Osteocyte (in vitro differentiated cells): ENCODE results near the gene RPRD2. TPM values are rescaled to one million over a fixed set of nuclear protein-coding genes. Genes with fewer than 3 reads are reported as not detected.
A peak's percentile ranks its signal among the peaks of the same experiment; 100 is the strongest.

Source experiments
- DNase-seq: peaks from one replicate; pipeline ENCODE4 v3.0.0; 2021; ENCODE audit warnings: mixed read lengths; ENCODE audit not compliant: unreplicated experiment; ENCODE audit errors: extremely low spot score
- H3K27ac Mint-ChIP-seq: one replicate; pipeline ENCODE4 v1.8.0; 2021; ENCODE audit warnings: mild to moderate bottlenecking, mixed read lengths; ENCODE audit not compliant: unreplicated experiment
- H3K27me3 Mint-ChIP-seq: one replicate; pipeline ENCODE4 v1.8.0; 2021; ENCODE audit warnings: mixed read lengths; ENCODE audit not compliant: unreplicated experiment
- H3K36me3 Mint-ChIP-seq: one replicate; pipeline ENCODE4 v1.8.0; 2021; ENCODE audit warnings: mixed read lengths; ENCODE audit not compliant: unreplicated experiment
- H3K4me1 Mint-ChIP-seq: one replicate; pipeline ENCODE4 v1.8.0; 2021; ENCODE audit warnings: mixed read lengths; ENCODE audit not compliant: unreplicated experiment
- H3K4me3 Mint-ChIP-seq: one replicate; pipeline ENCODE4 v1.8.0; 2021; ENCODE audit warnings: mild to moderate bottlenecking, moderate library complexity, mixed read lengths; ENCODE audit not compliant: unreplicated experiment
- H3K9me3 Mint-ChIP-seq: one replicate; pipeline ENCODE4 v1.8.0; 2021; ENCODE audit warnings: mixed read lengths; ENCODE audit not compliant: unreplicated experiment
- total RNA-seq: library from RNA; stranded (reverse); gene quantifications from 2 replicates; pipeline ENCODE4 v1.2.1, GENCODE V29; 2021
- TF ChIP-seq, protein P1 (sequence below): fragments of 200-600 bp; sonication (generic); IDR thresholded peaks from 2 replicates; pipeline ENCODE4 v1.5.0; 2021; ENCODE audit warnings: antibody characterized with exemption, mild to moderate bottlenecking, moderate library complexity

RPRD2 gene
- total RNA-seq, 1 donor from 2014 or later, result 29.9 TPM

DNA sequence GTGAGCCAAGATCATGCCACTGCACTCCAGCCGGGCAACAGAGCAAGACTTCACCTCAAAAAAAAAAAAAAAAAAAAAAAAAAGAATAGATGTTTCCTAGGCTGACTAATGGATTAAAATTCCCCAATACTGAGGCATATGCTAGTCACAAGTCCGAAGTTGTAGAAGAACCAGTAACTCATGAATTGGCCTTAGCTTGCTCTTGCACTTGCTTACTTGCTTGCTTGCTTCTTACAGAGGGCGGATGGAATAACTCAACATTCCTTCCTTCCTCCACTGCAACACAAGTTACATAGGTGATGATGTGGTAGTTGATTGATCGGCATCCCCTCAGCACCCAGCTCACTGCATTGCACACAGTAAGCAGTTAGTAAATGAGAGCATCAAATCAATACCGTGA lies 120.5 kb downstream of the RPRD2 start:
- Mint-ChIP-seq H3K9me3 (no peaks in the 10 kb centered on the region), H3K4me3 (no peak overlapping the region), H3K27me3 (no peaks in the 10 kb centered on the region), H3K36me3 (no peaks in the 10 kb centered on the region), H3K27ac (no peak overlapping the region), H3K4me1 (peaks cover 11% of the 10 kb centered on the region)
- TF ChIP-seq, protein P1, sequence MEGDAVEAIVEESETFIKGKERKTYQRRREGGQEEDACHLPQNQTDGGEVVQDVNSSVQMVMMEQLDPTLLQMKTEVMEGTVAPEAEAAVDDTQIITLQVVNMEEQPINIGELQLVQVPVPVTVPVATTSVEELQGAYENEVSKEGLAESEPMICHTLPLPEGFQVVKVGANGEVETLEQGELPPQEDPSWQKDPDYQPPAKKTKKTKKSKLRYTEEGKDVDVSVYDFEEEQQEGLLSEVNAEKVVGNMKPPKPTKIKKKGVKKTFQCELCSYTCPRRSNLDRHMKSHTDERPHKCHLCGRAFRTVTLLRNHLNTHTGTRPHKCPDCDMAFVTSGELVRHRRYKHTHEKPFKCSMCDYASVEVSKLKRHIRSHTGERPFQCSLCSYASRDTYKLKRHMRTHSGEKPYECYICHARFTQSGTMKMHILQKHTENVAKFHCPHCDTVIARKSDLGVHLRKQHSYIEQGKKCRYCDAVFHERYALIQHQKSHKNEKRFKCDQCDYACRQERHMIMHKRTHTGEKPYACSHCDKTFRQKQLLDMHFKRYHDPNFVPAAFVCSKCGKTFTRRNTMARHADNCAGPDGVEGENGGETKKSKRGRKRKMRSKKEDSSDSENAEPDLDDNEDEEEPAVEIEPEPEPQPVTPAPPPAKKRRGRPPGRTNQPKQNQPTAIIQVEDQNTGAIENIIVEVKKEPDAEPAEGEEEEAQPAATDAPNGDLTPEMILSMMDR, result no peak
- DNase-seq, result no peak

DNA sequence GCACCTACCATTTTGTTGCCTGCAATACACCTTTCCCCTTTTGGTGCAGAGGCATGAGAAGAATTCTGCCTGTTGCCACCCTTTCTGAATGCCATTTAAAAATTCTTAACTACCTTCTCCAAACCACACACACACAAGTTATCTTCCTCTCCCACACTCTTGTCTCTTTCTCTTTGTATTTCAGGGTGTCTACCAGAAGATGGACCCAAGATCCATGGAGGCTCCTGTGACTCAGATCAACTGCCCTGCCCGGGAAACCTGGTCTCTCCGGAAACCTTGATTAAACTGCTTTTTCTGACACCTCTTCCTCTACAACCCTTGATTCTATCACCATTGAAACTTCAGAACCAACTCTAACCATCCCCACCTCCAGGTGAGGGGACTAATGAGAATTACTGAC lies 120.9 kb downstream of the RPRD2 start:
- H3K4me1 Mint-ChIP-seq, result peaks cover 11% of the 10 kb centered on the region
- H3K27me3 Mint-ChIP-seq, result no peaks in the 10 kb centered on the region
- no peaks in the 10 kb centered on the region for H3K36me3 Mint-ChIP-seq
- no peak overlapping the region for H3K27ac Mint-ChIP-seq
- no peak overlapping the region for H3K4me3 Mint-ChIP-seq
- H3K9me3 Mint-ChIP-seq, result no peaks in the 10 kb centered on the region
- TF ChIP-seq, protein P1, result peak; percentile 20
- no peak for DNase-seq

- TF ChIP-seq, protein P1, result peak; percentile 54
- Mint-ChIP-seq H3K27ac (peak within 1 kb of the TSS; percentile 95), H3K27me3 (no peaks in the 10 kb centered on the region), H3K9me3 (no peaks in the 10 kb centered on the region), H3K4me3 (peak within 1 kb of the TSS; percentile 96), H3K4me1 (peaks cover 11% of the 10 kb centered on the region), H3K36me3 (peaks cover 10% of the 10 kb centered on the region)
- DNase-seq, result peak; percentile 98
These were observed 123.2 kb downstream of the RPRD2 start, which contains the start of gene TARS2 for GRCh38 chr1:150486966-150487762. TSS of gene TARS2 (plus strand) at chr1:150487419. CDS start at chr1:150487451, 32 bp downstream.

- Mint-ChIP-seq H3K9me3 (no peaks in the 10 kb centered on the region), H3K27ac (peak overlapping the region; percentile 86), H3K4me3 (peak overlapping the region; percentile 96), H3K36me3 (peaks cover 12% of the 10 kb centered on the region), H3K27me3 (no peaks in the 10 kb centered on the region), H3K4me1 (peaks cover 11% of the 10 kb centered on the region)
- TF ChIP-seq, protein P1, result no peak
- no peak for DNase-seq
These were observed 123.8 kb downstream of the RPRD2 start for GRCh38 chr1:150487763-150488115.

DNA sequence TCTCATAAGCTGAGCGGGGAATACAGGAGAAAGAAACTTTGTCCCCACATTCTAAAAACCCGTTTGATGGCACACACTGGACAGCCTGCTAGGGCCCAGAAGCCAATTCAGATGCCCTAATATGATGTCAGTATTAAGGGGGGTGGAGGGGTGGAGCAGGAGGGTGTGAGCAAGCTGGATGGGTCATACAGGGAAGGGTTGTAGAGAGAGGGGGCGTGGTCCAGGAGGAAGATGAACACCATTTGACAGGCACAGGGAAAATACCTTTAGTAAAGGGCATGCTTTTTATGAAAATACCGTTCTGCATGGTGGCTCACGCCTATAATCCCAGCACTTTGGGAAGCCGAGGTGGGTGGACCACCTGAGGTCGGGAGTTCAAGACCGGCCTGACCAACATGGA lies 129.2 kb downstream of the RPRD2 start:
- DNase-seq, result no peak
- H3K4me3 Mint-ChIP-seq, result no peak overlapping the region
- no peak overlapping the region for H3K27ac Mint-ChIP-seq
- peaks cover 20% of the 10 kb centered on the region for H3K36me3 Mint-ChIP-seq
- H3K27me3 Mint-ChIP-seq, result no peaks in the 10 kb centered on the region
- no peaks in the 10 kb centered on the region for H3K9me3 Mint-ChIP-seq
- H3K4me1 Mint-ChIP-seq, result peaks cover 4% of the 10 kb centered on the region
- TF ChIP-seq, protein P1, result no peak
